Aorta (tissue), 5 donors: ENCODE measurements around the gene HMCES. TPM values are rescaled to one million over a fixed set of nuclear protein-coding genes. Genes with fewer than 3 reads are reported as not detected.

Source experiments
- ATAC-seq: fragments of 200-7000 bp; cut with Tn5 transposase; one replicate; pipeline ENCODE4 v1.9.1; 2022; ENCODE audit warnings: moderate library complexity; ENCODE audit not compliant: low FRiP score
- DNase-seq, 2 donors: peaks; one replicate each; pipeline ENCODE4 v3.0.0-alpha.2; 2020
- H3K27ac ChIP-seq, 2 donors: one replicate each; pipeline ENCODE4 v1.5.1; 2013; ENCODE audit warnings: low read length in 2 of 2, mild to moderate bottlenecking in 2 of 2, moderate library complexity in 2 of 2, control low read depth in 1 of 2, inconsistent platforms in 1 of 2, low read depth in 1 of 2
- H3K27me3 ChIP-seq, 2 donors: one replicate each; pipeline ENCODE4 v1.6.1; 2013; ENCODE audit warnings: control low read depth in 1 of 2, low read length in 1 of 2, mild to moderate bottlenecking in 1 of 2, moderate library complexity in 1 of 2; ENCODE audit not compliant: insufficient read depth in 2 of 2, control insufficient read depth in 1 of 2
- H3K36me3 ChIP-seq, 2 donors: one replicate each; pipeline ENCODE4 v1.6.1; 2013; ENCODE audit warnings: control low read depth in 1 of 2, low read length in 1 of 2, mild to moderate bottlenecking in 1 of 2; ENCODE audit not compliant: insufficient read depth in 2 of 2, control insufficient read depth in 1 of 2
- H3K4me1 ChIP-seq, 2 donors: one replicate each; pipeline ENCODE4 v1.6.1; 2013; ENCODE audit warnings: low read length in 2 of 2, control low read depth in 1 of 2, mild to moderate bottlenecking in 1 of 2, moderate library complexity in 1 of 2; ENCODE audit not compliant: insufficient read depth in 2 of 2, control insufficient read depth in 1 of 2
- H3K4me3 ChIP-seq, 2 donors: one replicate each; pipeline ENCODE4 v1.5.1; 2013; ENCODE audit warnings: low read length in 2 of 2, control low read depth in 1 of 2, mild to moderate bottlenecking in 1 of 2
- H3K9me3 ChIP-seq: one replicate; pipeline ENCODE4 v1.6.1; 2013; ENCODE audit warnings: mild to moderate bottlenecking, low read length; ENCODE audit not compliant: control insufficient read depth
- WGBS, 2 donors: extraction: QIAGEN DNeasy Blood & Tissue Kit; methylation state at CpG; one replicate each; pipeline ENCODE4 v1.1.7; 2013; 5-methylcytosine and 5-hydroxymethylcytosine counted together
- intact Hi-C, 2 donors: fragments of 100-400 bp; cut with DNase I; formaldehyde crosslinking; loops; one replicate each; pipeline versions ENCODE4 v1.14.2 to v1.15.0; 2022
- polyA plus RNA-seq, 2 donors: library from polyadenylated mRNA; stranded (reverse); fragments of 200-250 nt; gene quantifications; one replicate each; pipeline ENCODE4 v1.2.3, GENCODE V29; 2013
- total RNA-seq, 2 donors: library from RNA; stranded (reverse); fragmentation: NEBNext Ultra II Directional; extraction: Animal tissue kit (Norgen Biotek cat#: 25700); gene quantifications; one replicate each; pipeline ENCODE4 v1.2.1, GENCODE V29; 2021
- donor health status: healthy with polysubstance abuse.
- donor health status: Bipolar disorder and iron deficiency.
- donor health status: DM: no; HTN: no; CAD: no.
- donor health status: DM: no; HTN: no; CAD: no.
- donor health status: DM: yes; HTN: yes; CAD: no.

The HMCES gene
- total and polyA plus RNA-seq, 4 donors: 24.3 to 31.9 (median 29.8) TPM

GRCh38 chr3:129318921-129319320, 40.3 kb downstream of the HMCES start:
- no peak overlapping the region for H3K27ac ChIP-seq
- no peak for ATAC-seq
- DNase-seq: no peak
- intact Hi-C loops: no loop called here
- H3K36me3 ChIP-seq: peaks cover 0 to 2% of the 10 kb centered on the region in 2 donors
- no peak overlapping the region for H3K4me3 ChIP-seq
- 93 to 94% methylated on average over 15 of the region's 15 CpGs for WGBS, 2 donors
- no peaks in the 10 kb centered on the region for H3K4me1 ChIP-seq
- H3K9me3 ChIP-seq: no peaks in the 10 kb centered on the region
- no peaks in the 10 kb centered on the region for H3K27me3 ChIP-seq

- DNase-seq (no peak), ATAC-seq (no peak)
- intact Hi-C loops: no loop called here
- whole genome bisulfite sequencing, 2 donors: 93 to 94% methylated on average over 8 of the region's 8 CpGs
- Histone ChIP-seq H3K27me3 (no peaks in the 10 kb centered on the region), H3K4me3 (no peak overlapping the region), H3K27ac (no peak overlapping the region), H3K4me1 (no peaks in the 10 kb centered on the region), H3K9me3 (no peaks in the 10 kb centered on the region), H3K36me3 (peaks cover 0 to 2% of the 10 kb centered on the region in 2 donors)
These were observed 41.6 kb downstream of the HMCES start for GRCh38 chr3:129320261-129320660.

GRCh38 chr3:129320825-129321487, 42.3 kb downstream of the HMCES start:
- Histone ChIP-seq H3K36me3 (peaks cover 0 to 2% of the 10 kb centered on the region in 2 donors), H3K27ac (no peak overlapping the region), H3K9me3 (no peaks in the 10 kb centered on the region), H3K4me1 (no peaks in the 10 kb centered on the region), H3K4me3 (no peak overlapping the region), H3K27me3 (no peaks in the 10 kb centered on the region)
- WGBS, 2 donors: 95 to 97% methylated on average over 7 of the region's 7 CpGs
- ATAC-seq (no peak), DNase-seq (peak in 1 of 2 donors; percentile 10)
- intact Hi-C loops: no loop called here

GRCh38 chr3:129321887-129322286, 43.2 kb downstream of the HMCES start:
- peak in 1 of 2 donors; percentile 54 for DNase-seq
- intact Hi-C loops: no loop called here
- Histone ChIP-seq H3K36me3 (peaks cover 0 to 2% of the 10 kb centered on the region in 2 donors), H3K27ac (no peak overlapping the region), H3K27me3 (no peaks in the 10 kb centered on the region), H3K4me1 (no peaks in the 10 kb centered on the region), H3K9me3 (no peaks in the 10 kb centered on the region), H3K4me3 (no peak overlapping the region)
- no peak for ATAC-seq
- WGBS, 2 donors: 90 to 93% methylated on average over 9 of the region's 9 CpGs

- no peaks in the 10 kb centered on the region for H3K4me1 ChIP-seq
- H3K9me3 ChIP-seq: no peaks in the 10 kb centered on the region
- DNase-seq: peak in 1 of 2 donors; percentile 68
- no peak overlapping the region for H3K4me3 ChIP-seq
- H3K27ac ChIP-seq: no peak overlapping the region
- intact Hi-C loops: no loop called here
- H3K27me3 ChIP-seq: no peaks in the 10 kb centered on the region
- peaks cover 0 to 2% of the 10 kb centered on the region in 2 donors for H3K36me3 ChIP-seq
- no peak for ATAC-seq
- 85% methylated on average over 12 of the region's 12 CpGs for WGBS, 2 donors
These were observed 45.1 kb downstream of the HMCES start for GRCh38 chr3:129323651-129324294.

- intact Hi-C loops: no loop called here
- H3K36me3 ChIP-seq: peaks cover 0 to 2% of the 10 kb centered on the region in 2 donors
- peak; percentile 25 to 57 for DNase-seq
These were observed 46.2 kb downstream of the HMCES start for GRCh38 chr3:129324855-129325254.

GRCh38 chr3:129325383-129325782, 46.7 kb downstream of the HMCES start:
- Histone ChIP-seq H3K27ac (no peak overlapping the region), H3K4me1 (no peaks in the 10 kb centered on the region), H3K36me3 (peaks cover 0 to 2% of the 10 kb centered on the region in 2 donors), H3K9me3 (no peaks in the 10 kb centered on the region), H3K27me3 (no peaks in the 10 kb centered on the region), H3K4me3 (no peak overlapping the region)
- WGBS, 2 donors: 74 to 96% methylated on average over 3 of the region's 3 CpGs
- ATAC-seq (no peak), DNase-seq (no peak)
- intact Hi-C loops: no loop called here

More at GRCh38 chr3:129324855-129325254, 46.2 kb downstream of the HMCES start:
- Histone ChIP-seq H3K4me1 (no peaks in the 10 kb centered on the region), H3K9me3 (no peaks in the 10 kb centered on the region), H3K27ac (no peak overlapping the region), H3K27me3 (no peaks in the 10 kb centered on the region), H3K4me3 (no peak overlapping the region)
- ATAC-seq: peak; percentile 40
- 94% methylated on average over 12 of the region's 12 CpGs for WGBS, 2 donors

GRCh38 chr3:129326138-129326537, 47.5 kb downstream of the HMCES start:
- 94% methylated on average over 12 of the region's 12 CpGs for WGBS, 2 donors
- Histone ChIP-seq H3K27me3 (no peaks in the 10 kb centered on the region), H3K4me1 (no peaks in the 10 kb centered on the region), H3K36me3 (no peaks in the 10 kb centered on the region), H3K27ac (no peak overlapping the region), H3K9me3 (no peaks in the 10 kb centered on the region), H3K4me3 (no peak overlapping the region)
- no peak for ATAC-seq
- intact Hi-C loops: no loop called here
- DNase-seq: peak in 1 of 2 donors; percentile 49

GRCh38 chr3:129326595-129326994, 47.9 kb downstream of the HMCES start:
- WGBS, 2 donors: 93% methylated on average over 11 of the region's 11 CpGs
- no peak for ATAC-seq

More at GRCh38 chr3:129326595-129326994, 47.9 kb downstream of the HMCES start:
- no peak overlapping the region for H3K27ac ChIP-seq
- H3K4me1 ChIP-seq: no peaks in the 10 kb centered on the region
- intact Hi-C loops: no loop called here
- H3K9me3 ChIP-seq: no peaks in the 10 kb centered on the region
- H3K36me3 ChIP-seq: no peaks in the 10 kb centered on the region
- no peak overlapping the region for H3K4me3 ChIP-seq
- DNase-seq: peak in 1 of 2 donors; percentile 30
- no peaks in the 10 kb centered on the region for H3K27me3 ChIP-seq
